Measurements from ENCODE around the gene FGFR3.

DNA sequence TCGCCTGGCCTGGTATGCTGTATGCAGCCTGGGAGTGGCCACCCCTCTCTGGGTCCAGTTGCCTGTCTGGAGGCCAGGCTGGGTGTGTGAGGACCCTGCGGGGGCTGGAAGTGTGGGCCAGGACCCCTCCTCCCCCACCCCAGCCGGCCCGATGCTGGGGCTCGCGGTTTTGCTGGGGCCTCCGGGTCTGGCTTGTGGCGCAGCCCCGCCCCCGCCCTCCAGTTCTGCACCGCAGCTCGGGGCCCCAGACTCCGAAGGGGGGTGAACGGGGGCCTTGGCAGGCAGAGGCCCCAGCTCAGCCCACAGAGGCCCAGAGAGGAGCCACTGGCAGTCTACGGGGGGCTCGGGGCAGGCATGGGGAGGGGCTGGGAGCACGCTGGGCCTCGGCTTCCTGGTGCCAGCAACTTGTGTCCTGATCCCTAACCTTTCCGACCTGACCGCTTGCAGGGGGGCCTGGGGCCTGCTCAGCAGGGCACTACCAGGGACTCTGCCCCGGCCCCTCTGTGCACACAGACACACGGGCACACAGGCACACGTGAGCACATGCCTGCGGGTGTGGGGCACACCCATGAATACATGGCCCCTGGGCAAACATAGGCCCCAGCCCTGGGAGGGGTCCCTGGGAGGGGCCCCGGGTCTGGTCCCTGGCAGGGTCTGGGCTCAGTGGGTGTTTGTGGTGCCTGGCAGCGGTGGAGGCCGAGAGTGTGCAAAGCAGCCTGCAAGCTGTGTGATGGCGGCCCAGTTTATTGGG lies 21.4 kb upstream of the FGFR3 start:
- TF ChIP-seq CTCF (IDR thresholded peaks at IDR 0.05 in 8 of 11, conservative IDR thresholded peaks at IDR 0.05 in 3 of 11) (no peak), POLR2A (IDR thresholded peaks at IDR 0.05) (no peak), POLR2AphosphoS5 (IDR thresholded peaks at IDR 0.05) (no peak)
